ENCODE data around the gene PDE4B.
A peak's percentile ranks its signal among the peaks of the same experiment; 100 is the strongest.

The PDE4B gene

GRCh38 chr1:66182551-66183178, 390.0 kb downstream of the PDE4B start:
- Mint-ChIP-seq H3K36me3 (ENCODE audit: low read depth) (peaks cover 2% of the 10 kb centered on the region), H3K4me3 (peak overlapping the region; percentile 58), H3K27me3 (ENCODE audit: low read depth) (peaks cover 5% of the 10 kb centered on the region), H3K4me1 (ENCODE audit: low read depth) (peaks cover 25% of the 10 kb centered on the region), H3K27ac (peak overlapping the region; percentile 52), H3K9me3 (no peaks in the 10 kb centered on the region)
- DNase-seq (ENCODE audit: low spot score), result peak; percentile 62

GRCh38 chr1:66183400-66183799, 390.7 kb downstream of the PDE4B start:
- DNase-seq (ENCODE audit: low spot score), result no peak
- no peak overlapping the region for H3K27ac Mint-ChIP-seq
- H3K4me3 Mint-ChIP-seq, result peak overlapping the region; percentile 58

GRCh38 chr1:66197120-66197519, 404.4 kb downstream of the PDE4B start:
- H3K9me3 Mint-ChIP-seq, result no peaks in the 10 kb centered on the region

More at GRCh38 chr1:66183400-66183799, 390.7 kb downstream of the PDE4B start:
- no peaks in the 10 kb centered on the region for H3K9me3 Mint-ChIP-seq
- H3K4me1 Mint-ChIP-seq (ENCODE audit: low read depth), result peaks cover 25% of the 10 kb centered on the region
- peaks cover 5% of the 10 kb centered on the region for H3K27me3 Mint-ChIP-seq (ENCODE audit: low read depth)
- H3K36me3 Mint-ChIP-seq (ENCODE audit: low read depth), result peaks cover 2% of the 10 kb centered on the region

DNA sequence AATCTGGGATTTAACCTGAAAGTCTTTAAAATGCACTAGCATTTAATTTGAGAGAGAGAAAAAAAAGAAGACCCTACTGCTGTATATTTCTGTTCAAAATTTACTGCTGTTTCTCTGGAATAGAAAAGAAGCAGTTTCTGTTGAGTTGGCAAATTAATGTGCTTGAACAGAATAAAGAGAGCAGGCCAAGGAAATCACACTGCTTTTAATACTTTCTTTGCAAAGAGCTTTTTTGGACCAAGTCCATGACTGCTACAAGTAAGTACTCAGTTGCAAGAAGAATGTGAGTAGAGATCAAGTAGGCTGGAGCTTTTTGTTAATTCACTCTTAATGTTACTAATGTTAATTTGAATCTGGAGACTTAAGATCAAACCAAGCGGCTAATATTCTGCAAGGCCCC, 405.1 kb downstream of the PDE4B start:
- Mint-ChIP-seq H3K9me3 (no peaks in the 10 kb centered on the region), H3K27ac (no peak overlapping the region)
- DNase-seq (ENCODE audit: low spot score), result no peak

More at GRCh38 chr1:66197120-66197519, 404.4 kb downstream of the PDE4B start:
- H3K27ac Mint-ChIP-seq, result no peak overlapping the region
- no peaks in the 10 kb centered on the region for H3K4me1 Mint-ChIP-seq (ENCODE audit: low read depth)
- no peak overlapping the region for H3K4me3 Mint-ChIP-seq
- peaks cover 10% of the 10 kb centered on the region for H3K27me3 Mint-ChIP-seq (ENCODE audit: low read depth)
- DNase-seq (ENCODE audit: low spot score), result no peak
- H3K36me3 Mint-ChIP-seq (ENCODE audit: low read depth), result no peaks in the 10 kb centered on the region

DNA sequence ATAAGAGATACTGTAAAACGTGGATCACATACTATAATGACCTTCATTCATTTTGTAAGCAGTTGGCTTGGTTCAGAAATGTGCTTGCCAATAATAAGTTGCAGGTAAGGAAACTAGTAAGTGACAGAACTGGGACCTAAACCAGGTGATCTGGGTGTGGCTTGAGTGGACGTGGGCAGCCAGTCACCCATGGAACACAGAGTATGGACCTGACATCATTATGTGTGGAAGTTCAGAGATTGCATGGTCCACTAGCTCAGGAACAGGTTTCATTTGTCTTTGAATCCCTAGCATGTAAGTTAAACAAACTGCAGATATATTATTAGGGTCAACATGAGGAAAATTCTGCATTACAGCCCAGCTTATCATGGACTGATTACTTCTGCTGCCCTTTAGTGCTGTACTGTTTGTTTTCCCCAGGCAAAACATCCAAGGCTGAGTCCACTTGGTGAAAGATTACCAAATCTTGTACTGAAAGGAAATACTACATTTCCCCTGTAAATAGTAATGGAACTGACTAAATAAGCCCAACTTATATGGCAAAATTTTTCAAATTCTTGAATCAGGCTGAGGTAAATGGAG, 414.0 kb downstream of the PDE4B start:
- peaks cover 4% of the 10 kb centered on the region for H3K9me3 Mint-ChIP-seq
- H3K36me3 Mint-ChIP-seq (ENCODE audit: low read depth), result no peaks in the 10 kb centered on the region
- H3K27me3 Mint-ChIP-seq (ENCODE audit: low read depth), result peaks cover 7% of the 10 kb centered on the region
- no peak for DNase-seq (ENCODE audit: low spot score)
- no peak overlapping the region for H3K4me3 Mint-ChIP-seq
- no peaks in the 10 kb centered on the region for H3K4me1 Mint-ChIP-seq (ENCODE audit: low read depth)
- no peak overlapping the region for H3K27ac Mint-ChIP-seq

More for the DNA sequence above, 405.1 kb downstream of the PDE4B start:
- Mint-ChIP-seq H3K4me3 (no peak overlapping the region), H3K4me1 (ENCODE audit: low read depth) (no peaks in the 10 kb centered on the region), H3K36me3 (ENCODE audit: low read depth) (no peaks in the 10 kb centered on the region), H3K27me3 (ENCODE audit: low read depth) (peaks cover 8% of the 10 kb centered on the region)

GRCh38 chr1:66207484-66207883, 414.8 kb downstream of the PDE4B start:
- DNase-seq (ENCODE audit: low spot score), result no peak
- no peak overlapping the region for H3K27ac Mint-ChIP-seq
- no peaks in the 10 kb centered on the region for H3K4me1 Mint-ChIP-seq (ENCODE audit: low read depth)
- H3K4me3 Mint-ChIP-seq, result no peak overlapping the region
- peaks cover 4% of the 10 kb centered on the region for H3K9me3 Mint-ChIP-seq
- H3K27me3 Mint-ChIP-seq (ENCODE audit: low read depth), result peaks cover 7% of the 10 kb centered on the region
- no peaks in the 10 kb centered on the region for H3K36me3 Mint-ChIP-seq (ENCODE audit: low read depth)

DNA sequence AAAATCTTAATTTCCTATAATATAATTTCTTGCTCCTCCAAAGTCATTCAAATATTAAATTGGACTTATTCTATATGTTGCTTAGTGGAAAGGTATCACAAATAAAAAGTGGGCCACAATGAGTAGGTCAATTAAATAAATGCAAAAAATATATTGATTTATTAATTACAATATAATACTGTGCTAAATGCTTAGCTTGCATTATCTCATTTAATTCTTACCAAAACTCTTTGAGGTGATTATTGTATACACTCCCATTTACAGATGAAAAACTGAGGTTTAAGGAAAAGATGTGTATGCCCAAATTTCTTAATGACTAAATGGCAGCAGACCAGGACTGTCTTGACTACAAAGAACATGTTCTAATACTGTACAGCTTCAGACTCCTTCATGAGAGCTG, 415.9 kb downstream of the PDE4B start:
- Mint-ChIP-seq H3K27ac (no peak overlapping the region), H3K27me3 (ENCODE audit: low read depth) (peaks cover 5% of the 10 kb centered on the region), H3K36me3 (ENCODE audit: low read depth) (no peaks in the 10 kb centered on the region), H3K9me3 (peaks cover 4% of the 10 kb centered on the region), H3K4me1 (ENCODE audit: low read depth) (no peaks in the 10 kb centered on the region), H3K4me3 (no peak overlapping the region)
- DNase-seq (ENCODE audit: low spot score), result no peak

- peaks cover 12% of the 10 kb centered on the region for H3K4me1 Mint-ChIP-seq (ENCODE audit: low read depth)
- H3K4me3 Mint-ChIP-seq, result no peak overlapping the region
- no peak overlapping the region for H3K27ac Mint-ChIP-seq
- no peaks in the 10 kb centered on the region for H3K36me3 Mint-ChIP-seq (ENCODE audit: low read depth)
- peaks cover 3% of the 10 kb centered on the region for H3K27me3 Mint-ChIP-seq (ENCODE audit: low read depth)
- no peak for DNase-seq (ENCODE audit: low spot score)
- H3K9me3 Mint-ChIP-seq, result no peaks in the 10 kb centered on the region
Measured at GRCh38 chr1:66210635-66211244, 418.0 kb downstream of the PDE4B start.

- H3K9me3 Mint-ChIP-seq, result no peaks in the 10 kb centered on the region
- no peaks in the 10 kb centered on the region for H3K36me3 Mint-ChIP-seq (ENCODE audit: low read depth)
- no peaks in the 10 kb centered on the region for H3K27me3 Mint-ChIP-seq (ENCODE audit: low read depth)
- H3K4me3 Mint-ChIP-seq, result no peak overlapping the region
- peaks cover 12% of the 10 kb centered on the region for H3K4me1 Mint-ChIP-seq (ENCODE audit: low read depth)
- no peak for DNase-seq (ENCODE audit: low spot score)
- H3K27ac Mint-ChIP-seq, result no peak overlapping the region
Measured at GRCh38 chr1:66211521-66211920, 418.8 kb downstream of the PDE4B start.

DNA sequence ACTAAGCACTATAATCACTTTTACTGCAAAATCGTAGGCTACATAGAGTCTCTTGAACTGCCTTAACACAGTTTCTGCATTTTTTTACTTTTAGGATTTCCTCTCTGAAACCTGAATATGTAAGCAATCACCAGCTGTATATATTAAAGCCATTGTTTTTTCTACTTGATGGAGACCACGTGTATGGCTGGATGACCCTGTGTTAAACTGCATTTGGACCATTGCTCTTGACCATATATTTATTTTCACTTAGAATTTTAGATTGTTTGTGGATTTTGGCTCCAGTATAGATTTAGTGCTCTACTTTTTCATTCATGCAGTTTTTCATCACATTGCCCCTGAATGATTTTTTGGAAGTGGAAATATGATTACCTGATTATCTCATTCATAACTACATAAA, 420.8 kb downstream of the PDE4B start:
- Mint-ChIP-seq H3K36me3 (ENCODE audit: low read depth) (no peaks in the 10 kb centered on the region), H3K4me1 (ENCODE audit: low read depth) (peaks cover 12% of the 10 kb centered on the region), H3K9me3 (no peaks in the 10 kb centered on the region), H3K27me3 (ENCODE audit: low read depth) (no peaks in the 10 kb centered on the region), H3K27ac (no peak overlapping the region), H3K4me3 (no peak overlapping the region)
- no peak for DNase-seq (ENCODE audit: low spot score)

DNA sequence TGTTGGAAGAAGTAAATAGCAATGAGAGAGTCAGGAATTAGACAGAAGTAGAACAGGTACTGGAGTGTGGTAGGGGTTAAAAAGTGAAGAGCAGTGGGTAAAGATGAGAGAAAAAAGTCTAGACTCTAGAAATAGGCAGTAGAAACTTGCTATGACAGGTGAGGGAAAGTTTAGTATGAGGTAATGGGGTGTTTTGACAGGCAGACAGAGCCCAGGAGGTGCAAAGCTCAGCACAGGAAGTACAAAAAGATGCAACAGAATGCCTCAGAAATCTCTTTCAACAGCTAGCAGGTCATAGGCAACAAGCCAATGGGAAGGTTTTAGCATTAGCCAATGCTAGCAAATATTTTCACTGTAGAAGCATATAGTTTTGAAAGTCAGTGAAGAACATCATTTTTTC, 422.2 kb downstream of the PDE4B start:
- Mint-ChIP-seq H3K4me3 (no peak overlapping the region), H3K27me3 (ENCODE audit: low read depth) (no peaks in the 10 kb centered on the region), H3K9me3 (no peaks in the 10 kb centered on the region), H3K4me1 (ENCODE audit: low read depth) (peaks cover 12% of the 10 kb centered on the region), H3K36me3 (ENCODE audit: low read depth) (no peaks in the 10 kb centered on the region), H3K27ac (peak overlapping the region; percentile 37)
- DNase-seq (ENCODE audit: low spot score), result no peak

- Mint-ChIP-seq H3K36me3 (ENCODE audit: low read depth) (no peaks in the 10 kb centered on the region), H3K27me3 (ENCODE audit: low read depth) (peaks cover 2% of the 10 kb centered on the region), H3K9me3 (no peaks in the 10 kb centered on the region), H3K4me3 (no peak overlapping the region), H3K27ac (no peak overlapping the region), H3K4me1 (ENCODE audit: low read depth) (peaks cover 12% of the 10 kb centered on the region)
- no peak for DNase-seq (ENCODE audit: low spot score)
Measured at GRCh38 chr1:66217021-66217420, 424.3 kb downstream of the PDE4B start.

DNA sequence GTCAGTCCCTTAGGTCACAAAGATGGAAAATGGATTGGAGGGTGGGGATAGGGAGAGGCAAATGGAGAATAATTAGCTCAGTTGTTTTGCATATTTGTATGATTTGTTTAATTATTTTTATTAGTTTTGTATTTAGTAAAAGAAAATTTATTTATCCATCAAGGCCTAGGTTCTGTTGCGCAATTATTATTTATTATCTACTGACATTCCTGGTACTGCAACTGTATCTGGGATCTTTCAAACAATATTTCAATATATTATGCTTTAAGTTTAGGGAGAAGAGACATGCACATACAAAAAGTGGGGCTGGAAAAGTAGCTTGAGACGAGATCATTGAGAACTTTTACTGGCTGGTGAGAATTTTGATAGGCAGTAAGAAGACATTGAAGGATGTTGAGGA, 424.9 kb downstream of the PDE4B start:
- peaks cover 12% of the 10 kb centered on the region for H3K4me1 Mint-ChIP-seq (ENCODE audit: low read depth)
- no peak overlapping the region for H3K27ac Mint-ChIP-seq
- no peak for DNase-seq (ENCODE audit: low spot score)
- H3K4me3 Mint-ChIP-seq, result no peak overlapping the region
- H3K9me3 Mint-ChIP-seq, result no peaks in the 10 kb centered on the region
- peaks cover 6% of the 10 kb centered on the region for H3K27me3 Mint-ChIP-seq (ENCODE audit: low read depth)
- no peaks in the 10 kb centered on the region for H3K36me3 Mint-ChIP-seq (ENCODE audit: low read depth)

GRCh38 chr1:66220477-66220876, 427.8 kb downstream of the PDE4B start:
- Mint-ChIP-seq H3K4me1 (ENCODE audit: low read depth) (peaks cover 2% of the 10 kb centered on the region), H3K9me3 (no peaks in the 10 kb centered on the region), H3K27me3 (ENCODE audit: low read depth) (peaks cover 19% of the 10 kb centered on the region)

More at GRCh38 chr1:66220477-66220876, 427.8 kb downstream of the PDE4B start:
- Mint-ChIP-seq H3K27ac (no peak overlapping the region), H3K4me3 (no peak overlapping the region), H3K36me3 (ENCODE audit: low read depth) (no peaks in the 10 kb centered on the region)
- DNase-seq (ENCODE audit: low spot score), result no peak

Data from T-helper 2 cell treated with Interferon-gamma antibody and Interleukin-4, amounts not matched to agents 5 μg/mL and 100 μg/mL, for 36 hours (primary cell).